ENCODE data around the gene PRPF18.

The PRPF18 gene

DNA sequence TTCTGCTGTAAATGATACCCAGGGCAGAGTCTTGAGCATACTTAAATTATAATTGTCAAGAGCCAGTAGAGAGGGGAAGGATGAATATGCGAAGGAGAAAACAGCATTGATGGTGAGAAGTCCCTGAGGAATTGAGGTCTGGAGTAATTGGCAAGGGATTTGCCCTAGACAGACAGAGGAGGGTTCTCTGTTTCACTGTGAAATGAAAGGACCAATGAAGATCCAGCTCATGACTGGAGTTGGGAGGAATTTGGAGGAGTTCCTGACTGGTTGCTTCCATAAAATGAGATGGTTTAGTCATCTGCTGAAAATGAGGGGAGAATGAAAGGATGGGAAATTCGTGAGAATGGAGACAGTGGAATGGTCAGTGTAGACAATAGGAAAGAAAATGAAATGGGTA, 6.8 kb downstream of the PRPF18 start:
- TF ChIP-seq, protein P1, sequence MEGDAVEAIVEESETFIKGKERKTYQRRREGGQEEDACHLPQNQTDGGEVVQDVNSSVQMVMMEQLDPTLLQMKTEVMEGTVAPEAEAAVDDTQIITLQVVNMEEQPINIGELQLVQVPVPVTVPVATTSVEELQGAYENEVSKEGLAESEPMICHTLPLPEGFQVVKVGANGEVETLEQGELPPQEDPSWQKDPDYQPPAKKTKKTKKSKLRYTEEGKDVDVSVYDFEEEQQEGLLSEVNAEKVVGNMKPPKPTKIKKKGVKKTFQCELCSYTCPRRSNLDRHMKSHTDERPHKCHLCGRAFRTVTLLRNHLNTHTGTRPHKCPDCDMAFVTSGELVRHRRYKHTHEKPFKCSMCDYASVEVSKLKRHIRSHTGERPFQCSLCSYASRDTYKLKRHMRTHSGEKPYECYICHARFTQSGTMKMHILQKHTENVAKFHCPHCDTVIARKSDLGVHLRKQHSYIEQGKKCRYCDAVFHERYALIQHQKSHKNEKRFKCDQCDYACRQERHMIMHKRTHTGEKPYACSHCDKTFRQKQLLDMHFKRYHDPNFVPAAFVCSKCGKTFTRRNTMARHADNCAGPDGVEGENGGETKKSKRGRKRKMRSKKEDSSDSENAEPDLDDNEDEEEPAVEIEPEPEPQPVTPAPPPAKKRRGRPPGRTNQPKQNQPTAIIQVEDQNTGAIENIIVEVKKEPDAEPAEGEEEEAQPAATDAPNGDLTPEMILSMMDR (IDR thresholded peaks at IDR 0.05; ENCODE audit: unreplicated experiment in 3 of 3) = no peak
- Mint-ChIP-seq H3K27me3 (ENCODE audit: low read depth) (no peaks in the 10 kb centered on the region), H3K36me3 (ENCODE audit: low read depth) (peaks cover 5% of the 10 kb centered on the region), H3K27ac (no peak overlapping the region), H3K4me1 (peaks cover 7% of the 10 kb centered on the region), H3K9me3 (no peaks in the 10 kb centered on the region), H3K4me3 (no peak overlapping the region)

DNA sequence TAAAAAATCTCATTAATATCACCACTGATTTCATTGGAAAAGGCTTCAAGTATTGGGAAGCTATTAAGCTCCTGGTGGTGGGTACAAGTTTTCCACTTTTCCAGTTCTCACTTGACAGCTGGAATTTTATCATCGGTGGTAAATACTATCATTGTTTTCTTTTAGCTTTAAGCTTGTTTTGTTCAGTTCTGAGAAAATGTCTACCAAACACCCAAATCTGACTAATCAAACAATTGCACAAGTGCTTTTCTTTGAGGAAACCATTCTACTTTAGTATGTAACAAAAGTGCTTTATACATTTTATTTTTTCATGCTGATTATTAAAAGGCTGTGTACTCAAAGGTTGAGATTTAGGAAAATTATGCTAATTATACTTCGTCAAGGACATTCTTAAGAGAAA, 7.9 kb downstream of the PRPF18 start:
- no peaks in the 10 kb centered on the region for H3K27me3 Mint-ChIP-seq (ENCODE audit: low read depth)
- TF ChIP-seq, protein P1 (IDR thresholded peaks at IDR 0.05; ENCODE audit: unreplicated experiment in 3 of 3) = no peak
- no peaks in the 10 kb centered on the region for H3K9me3 Mint-ChIP-seq
- H3K4me3 Mint-ChIP-seq = no peak overlapping the region
- no peak overlapping the region for H3K27ac Mint-ChIP-seq
- peaks cover 5% of the 10 kb centered on the region for H3K36me3 Mint-ChIP-seq (ENCODE audit: low read depth)
- H3K4me1 Mint-ChIP-seq = no peaks in the 10 kb centered on the region

DNA sequence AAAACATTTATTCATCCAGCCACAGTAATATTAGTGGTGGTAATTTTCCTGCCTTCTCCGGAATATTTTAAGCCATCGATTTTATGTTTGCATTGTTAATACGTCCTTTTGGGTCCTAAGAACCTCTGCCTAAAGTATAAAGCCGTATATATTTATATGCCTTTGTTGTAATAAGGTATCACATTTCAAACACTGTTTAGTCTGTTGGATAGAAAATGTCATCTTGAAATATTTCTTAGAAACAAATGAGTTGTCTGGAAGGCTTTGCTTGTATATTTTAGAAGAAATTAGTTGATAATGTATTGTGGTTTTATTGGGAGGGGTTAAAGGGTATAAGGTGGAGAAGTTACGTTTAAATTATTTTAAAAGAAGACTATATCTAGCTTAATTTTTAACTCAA, 11.1 kb downstream of the PRPF18 start:
- Mint-ChIP-seq H3K4me1 (no peaks in the 10 kb centered on the region), H3K4me3 (no peak overlapping the region), H3K27me3 (ENCODE audit: low read depth) (no peaks in the 10 kb centered on the region), H3K36me3 (ENCODE audit: low read depth) (peaks cover 15% of the 10 kb centered on the region), H3K27ac (no peak overlapping the region), H3K9me3 (no peaks in the 10 kb centered on the region)
- TF ChIP-seq, protein P1 (IDR thresholded peaks at IDR 0.05; ENCODE audit: unreplicated experiment in 3 of 3) = no peak

DNA sequence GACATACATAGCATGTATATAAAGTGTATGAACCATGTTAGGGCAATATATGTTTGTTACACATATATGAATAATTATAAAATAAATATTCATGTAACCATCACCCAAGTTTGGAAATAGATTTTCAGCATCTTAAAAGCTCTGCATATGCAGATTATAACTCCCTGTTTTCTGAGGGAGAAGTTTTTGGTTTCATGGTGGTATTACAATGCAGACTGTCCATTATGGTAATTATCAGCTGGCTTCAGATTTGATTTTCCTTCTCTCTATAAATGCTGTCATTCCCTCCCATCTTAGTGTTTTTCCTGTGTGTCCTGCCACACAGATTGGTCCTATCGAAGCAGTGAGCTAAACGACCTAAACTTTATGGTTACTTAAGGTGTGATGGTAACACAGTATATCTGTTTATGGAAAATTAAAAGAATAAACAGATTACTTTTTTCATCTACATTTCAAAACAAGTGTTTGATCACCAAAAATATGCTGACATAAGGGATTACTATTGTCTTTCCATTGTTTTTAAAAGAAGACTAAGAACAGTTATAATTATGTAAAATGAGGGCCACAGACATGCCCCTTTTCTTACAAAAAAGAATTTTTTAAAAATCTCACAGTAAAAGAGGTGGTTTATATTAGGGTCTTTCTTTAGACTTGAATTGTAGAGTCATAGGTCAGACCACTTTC, 17.7 kb downstream of the PRPF18 start:
- H3K4me1 Mint-ChIP-seq = peaks cover 14% of the 10 kb centered on the region
- TF ChIP-seq, protein P1 (IDR thresholded peaks at IDR 0.05; ENCODE audit: unreplicated experiment in 3 of 3) = no peak
- H3K9me3 Mint-ChIP-seq = no peaks in the 10 kb centered on the region
- H3K4me3 Mint-ChIP-seq = no peak overlapping the region
- no peak overlapping the region for H3K27ac Mint-ChIP-seq
- no peaks in the 10 kb centered on the region for H3K27me3 Mint-ChIP-seq (ENCODE audit: low read depth)
- peaks cover 23% of the 10 kb centered on the region for H3K36me3 Mint-ChIP-seq (ENCODE audit: low read depth)

DNA sequence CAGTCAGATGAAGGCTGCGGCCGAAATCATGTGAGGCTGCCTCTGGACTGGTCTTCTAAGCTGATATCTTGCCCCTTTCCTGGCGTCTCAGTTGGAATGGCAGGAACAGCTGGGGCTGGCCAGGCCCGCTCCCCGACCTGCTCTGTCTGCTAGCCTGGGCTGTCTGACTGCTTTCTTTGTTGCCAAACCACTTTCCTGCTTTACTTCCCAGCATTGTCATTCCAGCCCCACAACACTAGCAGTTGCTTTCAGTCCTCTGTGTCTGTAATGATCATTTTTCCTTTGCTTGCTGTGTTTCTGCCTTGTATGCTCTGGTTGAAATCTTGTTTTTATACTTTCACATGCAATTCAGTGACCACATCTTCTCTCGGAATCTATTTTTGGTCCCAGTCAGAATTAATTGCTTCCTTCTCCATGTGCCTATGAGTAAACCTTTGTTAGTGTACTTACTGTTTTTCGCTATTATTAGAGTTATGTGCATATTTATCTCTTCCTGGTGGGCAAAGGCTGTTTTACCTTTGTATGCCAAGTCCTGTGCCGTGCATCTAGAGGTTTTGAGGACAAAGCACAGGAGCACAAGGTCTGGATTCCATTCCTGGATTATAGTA, 21.6 kb downstream of the PRPF18 start:
- H3K9me3 Mint-ChIP-seq = no peaks in the 10 kb centered on the region
- H3K27me3 Mint-ChIP-seq (ENCODE audit: low read depth) = no peaks in the 10 kb centered on the region
- TF ChIP-seq, protein P1 (IDR thresholded peaks at IDR 0.05; ENCODE audit: unreplicated experiment in 3 of 3) = no peak
- H3K4me1 Mint-ChIP-seq = peaks cover 16% of the 10 kb centered on the region
- peaks cover 35% of the 10 kb centered on the region for H3K36me3 Mint-ChIP-seq (ENCODE audit: low read depth)
- peak overlapping the region; percentile 76 to 88 (median 83) for H3K27ac Mint-ChIP-seq
- peak overlapping the region in 1 of 3 experiments; percentile 10 for H3K4me3 Mint-ChIP-seq
